Mesendoderm (in vitro differentiated cells): ENCODE measurements around the gene RBM10.

ENCODE experiments used
- DNase-seq: peaks from one replicate; pipeline ENCODE4 v3.0.0; 2013
- H2AK5ac ChIP-seq: 2 replicates; pipeline ENCODE4 v1.6.1; 2013; ENCODE audit warnings: low read length, inconsistent platforms
- H2BK120ac ChIP-seq: 2 replicates; pipeline ENCODE4 v1.6.1; 2013; ENCODE audit warnings: low read depth, mild to moderate bottlenecking, low read length, moderate library complexity, mixed read lengths
- H2BK15ac ChIP-seq: replicated peaks from 2 replicates; pipeline ENCODE4 v1.6.1; 2013; ENCODE audit warnings: low read depth, mild to moderate bottlenecking, moderate library complexity
- H2BK5ac ChIP-seq: 2 replicates; pipeline ENCODE4 v1.6.1; 2013; ENCODE audit warnings: low read length, inconsistent platforms
- H3K18ac ChIP-seq: 2 replicates; pipeline ENCODE4 v1.6.1; 2013; ENCODE audit warnings: mild to moderate bottlenecking, low read length, mixed read lengths
- H3K23ac ChIP-seq: one replicate; pipeline ENCODE4 v1.6.1; 2013; ENCODE audit warnings: low read length
- H3K27ac ChIP-seq: 2 replicates; pipeline ENCODE4 v1.5.1; 2013; ENCODE audit warnings: low read depth, mild to moderate bottlenecking, inconsistent platforms, low read length, moderate library complexity
- H3K27me3 ChIP-seq: 2 replicates; pipeline ENCODE4 v1.6.1; 2013; ENCODE audit warnings: low read length, control low read depth, mild to moderate bottlenecking, inconsistent platforms; ENCODE audit not compliant: insufficient read depth, poor library complexity
- H3K36me3 ChIP-seq: 2 replicates; pipeline ENCODE4 v1.6.1; 2013; ENCODE audit warnings: low read length, inconsistent platforms; ENCODE audit not compliant: control insufficient read depth, insufficient read depth
- H3K4ac ChIP-seq: one replicate; pipeline ENCODE4 v1.6.1; 2013; ENCODE audit warnings: low read depth, mild to moderate bottlenecking, low read length, moderate library complexity
- H3K4me1 ChIP-seq: 2 replicates; pipeline ENCODE4 v1.6.1; 2013; ENCODE audit warnings: low read depth, low read length, inconsistent platforms; ENCODE audit not compliant: control insufficient read depth
- H3K4me2 ChIP-seq: 2 replicates; pipeline ENCODE4 v1.6.1; 2013; ENCODE audit warnings: low read length
- H3K4me3 ChIP-seq: 2 replicates; pipeline ENCODE4 v1.5.1; 2013; ENCODE audit warnings: mild to moderate bottlenecking, low read length
- H3K56ac ChIP-seq: one replicate; pipeline ENCODE4 v1.6.1; 2013; ENCODE audit warnings: low read length
- H3K79me1 ChIP-seq: 2 replicates; pipeline ENCODE4 v1.6.1; 2013; ENCODE audit warnings: low read length, inconsistent platforms
- H3K79me2 ChIP-seq: 2 replicates; pipeline ENCODE4 v1.6.1; 2013; ENCODE audit warnings: mild to moderate bottlenecking, low read length; ENCODE audit not compliant: control insufficient read depth, insufficient read depth
- H3K9ac ChIP-seq: 2 replicates; pipeline ENCODE4 v1.6.1; 2013; ENCODE audit warnings: low read length, inconsistent platforms
- H4K5ac ChIP-seq: one replicate; pipeline ENCODE4 v1.6.1; 2013; ENCODE audit warnings: low read length
- H4K8ac ChIP-seq: one replicate; pipeline ENCODE4 v1.6.1; 2013; ENCODE audit warnings: low read depth, mild to moderate bottlenecking, control low read depth, low read length, moderate library complexity
- WGBS: extraction: QIAGEN DNeasy Blood & Tissue Kit; methylation state at CpG from one replicate; pipeline ENCODE4 v1.1.7; 2013; ENCODE audit warnings: low lambda C conversion rate, missing lambda C conversion rate; ENCODE audit not compliant: insufficient coverage; ENCODE audit errors: extremely low coverage; 5-methylcytosine and 5-hydroxymethylcytosine counted together

RBM10 gene

DNA sequence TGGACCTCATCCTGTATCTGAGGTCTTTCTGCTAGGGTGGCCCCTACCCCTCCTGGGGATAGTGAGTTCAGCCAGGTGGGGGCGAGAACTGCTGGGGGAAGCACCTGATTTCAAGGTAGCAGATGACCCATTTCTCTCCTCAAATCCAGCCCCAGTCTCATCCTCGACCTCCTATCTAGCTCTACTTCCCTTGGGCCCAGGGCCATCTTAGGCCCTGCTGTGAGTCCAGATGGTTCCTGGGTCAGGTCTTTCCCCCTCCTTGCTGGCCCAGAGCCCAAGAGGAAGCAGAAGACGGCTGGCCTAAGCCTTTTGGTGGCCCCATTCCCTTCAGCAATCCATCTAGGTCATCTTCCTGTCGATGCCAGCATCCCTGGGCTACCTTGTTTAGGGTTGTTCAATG is 76.7 kb downstream of the RBM10 start:
- Histone ChIP-seq H3K36me3 (no peaks in the 10 kb centered on the region), H3K4me2 (no peak overlapping the region), H3K4ac (no peak overlapping the region), H2BK15ac (no peak overlapping the region), H3K18ac (no peak overlapping the region), H3K27me3 (no peaks in the 10 kb centered on the region), H3K56ac (no peak overlapping the region), H3K4me3 (no peak overlapping the region), H2AK5ac (no peak overlapping the region), H3K23ac (no peak overlapping the region), H3K79me1 (peaks cover 2% of the 10 kb centered on the region), H3K9ac (no peak overlapping the region), H3K79me2 (peaks cover 33% of the 10 kb centered on the region), H2BK120ac (no peak overlapping the region), H3K4me1 (peaks cover 1% of the 10 kb centered on the region), H4K8ac (no peak overlapping the region), H3K27ac (no peak overlapping the region), H4K5ac (no peak overlapping the region), H2BK5ac (no peak overlapping the region)
- no CpG with 5 or more reads among the region's 4 CpGs for WGBS
- DNase-seq = no peak

DNA sequence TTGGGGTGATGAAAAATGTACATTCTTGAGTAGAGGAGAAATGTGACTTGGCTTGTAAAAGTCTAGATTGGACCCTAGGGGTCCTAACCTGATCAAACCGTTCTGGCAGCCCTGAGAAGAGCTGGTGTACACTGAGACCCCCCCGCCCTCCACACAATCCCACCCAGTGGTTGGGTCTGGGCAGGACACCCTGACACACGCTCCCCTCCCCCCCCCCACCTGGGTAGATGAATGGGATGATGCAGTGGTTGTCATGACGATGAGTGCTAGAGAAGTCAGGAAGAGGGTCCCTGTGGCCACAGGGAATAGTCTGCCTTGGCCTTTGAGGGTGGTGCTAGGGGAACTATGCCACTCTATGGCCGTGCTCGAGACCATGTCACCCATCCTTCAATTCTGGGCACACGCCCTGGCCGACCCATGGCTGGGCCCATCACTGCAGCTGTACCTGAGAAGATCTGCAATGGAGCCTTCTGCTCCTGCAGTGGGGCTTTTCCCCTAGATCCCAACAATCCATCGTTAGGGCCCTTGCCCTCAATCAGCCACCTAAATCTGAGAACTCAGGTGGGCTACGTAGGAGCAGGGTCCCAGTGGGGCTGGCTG is 77.8 kb downstream of the RBM10 start:
- H2BK15ac ChIP-seq = no peak overlapping the region
- H3K27me3 ChIP-seq = no peaks in the 10 kb centered on the region
- peaks cover 1% of the 10 kb centered on the region for H3K4me1 ChIP-seq
- H3K23ac ChIP-seq = no peak overlapping the region
- no peak overlapping the region for H3K56ac ChIP-seq
- no peak overlapping the region for H4K8ac ChIP-seq
- no peaks in the 10 kb centered on the region for H3K36me3 ChIP-seq
- no peak overlapping the region for H3K4me3 ChIP-seq
- H2BK5ac ChIP-seq = no peak overlapping the region
- WGBS = no CpG with 5 or more reads among the region's 10 CpGs
- peaks cover 33% of the 10 kb centered on the region for H3K79me2 ChIP-seq
- H3K27ac ChIP-seq = no peak overlapping the region
- H3K9ac ChIP-seq = no peak overlapping the region
- H3K4me2 ChIP-seq = no peak overlapping the region
- H3K4ac ChIP-seq = no peak overlapping the region
- no peak overlapping the region for H2AK5ac ChIP-seq
- no peak overlapping the region for H3K18ac ChIP-seq
- H4K5ac ChIP-seq = no peak overlapping the region
- peaks cover 2% of the 10 kb centered on the region for H3K79me1 ChIP-seq
- peak; percentile 63 for DNase-seq
- no peak overlapping the region for H2BK120ac ChIP-seq

- Histone ChIP-seq H3K79me2 (peaks cover 33% of the 10 kb centered on the region), H3K4ac (no peak overlapping the region), H2BK5ac (no peak overlapping the region), H2BK120ac (no peak overlapping the region), H3K23ac (no peak overlapping the region), H3K27ac (no peak overlapping the region), H3K27me3 (no peaks in the 10 kb centered on the region), H3K9ac (no peak overlapping the region), H2AK5ac (no peak overlapping the region), H3K36me3 (peaks cover 2% of the 10 kb centered on the region), H4K5ac (no peak overlapping the region), H3K18ac (no peak overlapping the region), H4K8ac (no peak overlapping the region), H3K4me1 (peaks cover 1% of the 10 kb centered on the region), H3K79me1 (peaks cover 2% of the 10 kb centered on the region), H3K4me3 (no peak overlapping the region), H3K56ac (no peak overlapping the region), H3K4me2 (no peak overlapping the region), H2BK15ac (no peak overlapping the region)
- no CpG with 5 or more reads among the region's 13 CpGs for WGBS
- DNase-seq = no peak
These were observed 78.6 kb downstream of the RBM10 start for GRCh38 chrX:47223476-47224250.

DNA sequence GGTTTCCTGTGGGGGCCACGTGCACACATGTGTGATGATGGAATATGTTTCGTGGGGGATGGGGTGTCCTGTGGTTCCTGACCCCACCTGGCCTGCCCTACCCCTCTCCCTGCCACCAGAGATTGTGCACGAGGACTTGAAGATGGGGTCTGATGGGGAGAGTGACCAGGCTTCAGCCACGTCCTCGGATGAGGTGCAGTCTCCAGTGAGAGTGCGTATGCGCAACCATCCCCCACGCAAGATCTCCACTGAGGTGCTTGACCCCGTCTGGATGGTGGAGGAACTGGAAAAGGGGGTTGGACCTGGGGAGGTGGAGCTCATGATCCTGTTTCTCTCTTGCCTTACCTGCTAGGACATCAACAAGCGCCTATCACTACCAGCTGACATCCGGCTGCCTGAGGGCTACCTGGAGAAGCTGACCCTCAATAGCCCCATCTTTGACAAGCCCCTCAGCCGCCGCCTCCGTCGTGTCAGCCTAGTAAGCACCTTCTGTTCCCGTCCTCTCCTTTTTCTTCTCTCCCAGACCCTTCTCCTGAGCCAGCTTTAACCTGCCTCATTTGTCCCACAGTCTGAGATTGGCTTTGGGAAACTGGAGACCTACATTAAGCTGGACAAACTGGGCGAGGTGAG is 79.4 kb downstream of the RBM10 start:
- Histone ChIP-seq H3K27me3 (no peaks in the 10 kb centered on the region), H3K56ac (no peak overlapping the region), H2BK5ac (no peak overlapping the region), H2AK5ac (no peak overlapping the region), H3K9ac (no peak overlapping the region), H3K4me3 (no peak overlapping the region), H3K18ac (no peak overlapping the region), H2BK120ac (no peak overlapping the region), H3K4ac (no peak overlapping the region), H3K27ac (no peak overlapping the region), H4K5ac (no peak overlapping the region), H2BK15ac (no peak overlapping the region), H3K23ac (no peak overlapping the region), H3K4me2 (no peak overlapping the region), H3K79me1 (peaks cover 2% of the 10 kb centered on the region), H3K79me2 (peaks cover 26% of the 10 kb centered on the region), H3K4me1 (peaks cover 1% of the 10 kb centered on the region), H3K36me3 (peaks cover 2% of the 10 kb centered on the region), H4K8ac (no peak overlapping the region)
- DNase-seq = no peak
- WGBS = no CpG with 5 or more reads among the region's 17 CpGs

DNA sequence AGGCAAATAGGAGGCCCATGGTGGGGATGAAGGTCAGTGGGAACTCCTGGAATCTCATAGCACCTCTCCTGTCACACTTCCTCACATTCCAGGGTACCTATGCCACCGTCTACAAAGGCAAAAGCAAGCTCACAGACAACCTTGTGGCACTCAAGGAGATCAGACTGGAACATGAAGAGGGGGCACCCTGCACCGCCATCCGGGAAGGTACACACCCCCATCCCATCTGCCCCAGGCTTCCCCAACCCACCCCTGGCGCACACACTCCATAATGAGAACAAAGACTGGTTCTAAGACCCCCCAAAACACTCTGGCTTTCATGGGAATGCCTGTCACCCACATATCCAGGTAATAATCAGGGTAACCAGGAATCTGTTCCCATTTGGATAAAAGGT is 79.9 kb downstream of the RBM10 start:
- H2BK120ac ChIP-seq = no peak overlapping the region
- H3K79me1 ChIP-seq = peaks cover 2% of the 10 kb centered on the region
- no peak overlapping the region for H3K18ac ChIP-seq
- no peak overlapping the region for H3K23ac ChIP-seq
- no peak overlapping the region for H2AK5ac ChIP-seq
- H2BK15ac ChIP-seq = no peak overlapping the region
- H3K27ac ChIP-seq = no peak overlapping the region
- no peak overlapping the region for H3K4me2 ChIP-seq
- no peak overlapping the region for H3K9ac ChIP-seq
- no peak overlapping the region for H3K56ac ChIP-seq
- no peak overlapping the region for H2BK5ac ChIP-seq
- peaks cover 21% of the 10 kb centered on the region for H3K79me2 ChIP-seq
- H3K4ac ChIP-seq = no peak overlapping the region
- H3K36me3 ChIP-seq = peaks cover 2% of the 10 kb centered on the region
- WGBS = no CpG with 5 or more reads among the region's 4 CpGs
- H3K4me1 ChIP-seq = peaks cover under 1% of the 10 kb centered on the region
- H4K8ac ChIP-seq = no peak overlapping the region
- H3K4me3 ChIP-seq = no peak overlapping the region
- DNase-seq = no peak
- no peaks in the 10 kb centered on the region for H3K27me3 ChIP-seq
- H4K5ac ChIP-seq = no peak overlapping the region
